ENCODE measurements around the gene RALGAPB. TPM values are rescaled to one million over a fixed set of nuclear protein-coding genes. Genes with fewer than 3 reads are reported as not detected.

The RALGAPB gene
- total and polyA plus RNA-seq, 2 experiments from 2014 or later, result 10.2 to 40.4 TPM

GRCh38 chr20:38499366-38499765 is 26.7 kb downstream of the RALGAPB start (continued):
- TF ChIP-seq ZNF462 (CRISPR knock-in tag; IDR thresholded peaks at IDR 0.05), result no peak

GRCh38 chr20:38501858-38502436 is 29.3 kb downstream of the RALGAPB start:
- H3K27ac ChIP-seq (ENCODE audit: low read depth), result no peak overlapping the region
- no peak for DNase-seq (ENCODE audit: low spot score)
- no peaks in the 10 kb centered on the region; the same call in 1 of the 2 replicates for H3K79me2 ChIP-seq (replicated peaks; ENCODE audit: insufficient read depth)
- Mint-ChIP-seq H3K4me3 (no peak overlapping the region), H3K4me1 (no peaks in the 10 kb centered on the region), H3K9me3 (no peaks in the 10 kb centered on the region), H3K27ac (no peak overlapping the region), H3K36me3 (ENCODE audit: low read depth) (peaks cover 47% of the 10 kb centered on the region), H3K27me3 (ENCODE audit: insufficient read depth, low read depth, poor library complexity) (no peaks in the 10 kb centered on the region)
- H2AFZ ChIP-seq, result no peak overlapping the region
- no peaks in the 10 kb centered on the region for H3K4me1 ChIP-seq (ENCODE audit: insufficient read depth)
- no peak overlapping the region for H3K4me3 ChIP-seq
- 0 out of 2 replicates have a peak, but pooled peaks cover 4% of the 10 kb centered on the region for H4K20me1 ChIP-seq (replicated peaks; ENCODE audit: insufficient read depth)
- no peak for ATAC-seq
- H3K9me2 ChIP-seq (ENCODE audit: insufficient read depth), result no peaks in the 10 kb centered on the region
- no peaks in the 10 kb centered on the region for H3K27me3 ChIP-seq (ENCODE audit: insufficient read depth)
- H3K4me2 ChIP-seq, result no peak overlapping the region
- H3K36me3 ChIP-seq (ENCODE audit: insufficient read depth), result peaks cover 11% of the 10 kb centered on the region
- H3F3A ChIP-seq (replicated peaks; ENCODE audit: low read depth), result no peaks in the 10 kb centered on the region
- TF ChIP-seq STAT1 (IDR thresholded peaks at IDR 0.05; ENCODE audit: unreplicated experiment) (no peak), ETS1 (IDR thresholded peaks at IDR 0.05) (no peak), JUNB (IDR thresholded peaks at IDR 0.05; ENCODE audit: unreplicated experiment) (no peak), ZNF462 (CRISPR knock-in tag; IDR thresholded peaks at IDR 0.05) (no peak), POLR2AphosphoS5 (IDR thresholded peaks at IDR 0.05; ENCODE audit: low read depth) (no peak), EZH2phosphoT487 (IDR thresholded peaks at IDR 0.05; ENCODE audit: unreplicated experiment) (no peak)

Data from GM23338 (cell line).